A549 (cell line): ENCODE results near the gene RPUSD2. TPM values are rescaled to one million over a fixed set of nuclear protein-coding genes. Genes with fewer than 3 reads are reported as not detected.

Experiments used
- ATAC-seq, 2 experiments: fragments of 200-7000 bp in 1 of 2; fragments of >200 bp in 1 of 2; cut with Nextera tagmentation in 1 of 2; cut with Tn5 transposase in 1 of 2; 3 replicates each; pipeline versions ENCODE4 v1.8.0 to v1.9.1; 2018 to 2020; ENCODE audit warnings: mild to moderate bottlenecking in 1 of 2, moderate library complexity in 1 of 2
- CTCF ChIA-PET: fragments of 300-600 bp; sonication (Branson Sonifier 250); formaldehyde crosslinking; extraction: SDS; loops from one replicate; lab custom pipeline; 2021; ENCODE audit warnings: antibody characterized with exemption, inconsistent platforms; lab: Yijun Ruan, JAX
- POLR2A ChIA-PET: fragments of 350-600 bp; formaldehyde crosslinking; extraction: SDS; loops from one replicate; lab custom pipeline; 2021; ENCODE audit warnings: antibody characterized with exemption, inconsistent platforms; lab: Yijun Ruan, JAX
- DNase-seq, 2 experiments: peaks; one replicate each; pipeline versions ENCODE4 v3.0.0 to v3.0.0-alpha.2; 2011 to 2016; ENCODE audit warnings: low read depth in 1 of 2, low spot score in 1 of 2
- FAIRE-seq: peaks from 2 replicates; lab custom pipeline; 2011; peaks lifted over from hg19 to GRCh38; lab: Jason Lieb, UNC
- H3K27ac ChIP-seq, 2 experiments: fragments of >200 bp; sonication (Bioruptor Twin); formaldehyde crosslinking; 3 replicates each; pipeline ENCODE4 v1.5.1; 2016 to 2017
- H3K4me1 ChIP-seq: fragments of >200 bp; sonication (Bioruptor Twin); formaldehyde crosslinking; 3 replicates; pipeline ENCODE4 v1.6.1; 2016
- H3K4me2 ChIP-seq: fragments of >200 bp; sonication (Bioruptor Twin); formaldehyde crosslinking; 3 replicates; pipeline ENCODE4 v1.6.1; 2016
- H3K4me3 ChIP-seq: fragments of >200 bp; sonication (Bioruptor Twin); formaldehyde crosslinking; 3 replicates; pipeline ENCODE4 v1.5.1; 2016
- H3K9me3 ChIP-seq: fragments of >200 bp; sonication (Bioruptor Twin); formaldehyde crosslinking; 3 replicates; pipeline ENCODE4 v1.6.1; 2016
- CEBPB ChIP-seq, 2 experiments: fragments of >200 bp in 1 of 2; sonication (Bioruptor Twin) in 1 of 2; formaldehyde crosslinking in 1 of 2; IDR thresholded peaks; 2 replicates each; pipeline ENCODE4 v1.6.1; 2012 to 2016
- CTCF ChIP-seq: fragments of >200 bp; sonication (Bioruptor Twin); formaldehyde crosslinking; IDR thresholded peaks from 3 replicates; pipeline ENCODE4 v1.5.1; 2016
- ELK1 ChIP-seq: fragments of 150-350 bp; IDR thresholded peaks from 2 replicates; pipeline ENCODE4 v1.6.1; 2014; ENCODE audit warnings: low read depth, mild to moderate bottlenecking, low read length
- ESRRA ChIP-seq: fragments of 150-350 bp; IDR thresholded peaks from 2 replicates; pipeline ENCODE4 v1.6.1; 2014; ENCODE audit warnings: mild to moderate bottlenecking, low read length, borderline replicate concordance
- FOSB ChIP-seq: fragments of 250-450 bp; sonication (Bioruptor Pico); IDR thresholded peaks from 2 replicates; pipeline ENCODE4 v1.5.0; 2020; ENCODE audit warnings: mild to moderate bottlenecking, moderate library complexity
- FOSL2 ChIP-seq, 2 experiments: fragments of 450-650 bp in 1 of 2; fragments of >200 bp in 1 of 2; sonication (Bioruptor Twin) in 1 of 2; formaldehyde crosslinking; IDR thresholded peaks; 2 replicates each; pipeline versions ENCODE4 v1.5.0 to v1.6.1; 2016 to 2020; ENCODE audit warnings: mild to moderate bottlenecking in 1 of 2, moderate library complexity in 1 of 2
- FOXS1 ChIP-seq: fragments of 250-450 bp; sonication (Bioruptor Pico); IDR thresholded peaks from 2 replicates; pipeline ENCODE4 v1.5.0; 2020; ENCODE audit warnings: mild to moderate bottlenecking, moderate library complexity
- HDAC2 ChIP-seq: fragments of 200-600 bp; sonication (generic); IDR thresholded peaks from 2 replicates; pipeline ENCODE4 v1.6.1; 2016
- HOXA7 ChIP-seq: fragments of 250-450 bp; sonication (Bioruptor Pico); IDR thresholded peaks from 2 replicates; pipeline ENCODE4 v1.5.0; 2020; ENCODE audit warnings: mild to moderate bottlenecking, moderate library complexity
- HOXB13 ChIP-seq: fragments of 250-450 bp; sonication (Bioruptor Pico); IDR thresholded peaks from 2 replicates; pipeline ENCODE4 v1.5.0; 2020; ENCODE audit warnings: low read depth, mild to moderate bottlenecking, moderate library complexity
- KDM1A ChIP-seq: fragments of 200-600 bp; sonication (generic); IDR thresholded peaks from 2 replicates; pipeline ENCODE4 v1.6.1; 2016; ENCODE audit warnings: low read depth, mild to moderate bottlenecking
- KDM5A ChIP-seq: fragments of 200-600 bp; sonication (generic); IDR thresholded peaks from 2 replicates; pipeline ENCODE4 v1.6.1; 2016; ENCODE audit warnings: antibody characterized with exemption, mild to moderate bottlenecking
- MAZ ChIP-seq: fragments of 150-350 bp; IDR thresholded peaks from 2 replicates; pipeline ENCODE4 v1.6.1; 2014; ENCODE audit warnings: antibody characterized with exemption, low read depth, low read length, borderline replicate concordance
- MYC ChIP-seq: IDR thresholded peaks from 2 replicates; pipeline ENCODE4 v1.6.1; 2012; ENCODE audit warnings: mild to moderate bottlenecking, inconsistent platforms, low read length, improper control_type of control experiment, borderline replicate concordance
- RARB ChIP-seq: fragments of 250-450 bp; sonication (Bioruptor Pico); IDR thresholded peaks from 2 replicates; pipeline ENCODE4 v1.8.0; 2021; ENCODE audit warnings: mild to moderate bottlenecking, moderate library complexity
- RCOR1 ChIP-seq: fragments of 150-350 bp; IDR thresholded peaks from 2 replicates; pipeline ENCODE4 v1.6.1; 2014; ENCODE audit warnings: antibody characterized with exemption, low read length, low read depth
- SMC3 ChIP-seq: fragments of >200 bp; sonication (Bioruptor Twin); formaldehyde crosslinking; IDR thresholded peaks from 3 replicates; pipeline ENCODE4 v1.6.1; 2018; ENCODE audit warnings: inconsistent platforms
- SREBF2 ChIP-seq: fragments of 450-650 bp; IDR thresholded peaks from 2 replicates; pipeline ENCODE4 v1.6.1; 2014; ENCODE audit warnings: mild to moderate bottlenecking, moderate library complexity
- TFCP2L1 ChIP-seq: fragments of 250-450 bp; sonication (Bioruptor Pico); IDR thresholded peaks from 2 replicates; pipeline ENCODE4 v1.5.0; 2021; ENCODE audit warnings: mild to moderate bottlenecking
- ZNF302 ChIP-seq: fragments of 250-450 bp; sonication (Bioruptor Pico); IDR thresholded peaks from 2 replicates; pipeline ENCODE4 v1.9.0; 2021; ENCODE audit warnings: inconsistent platforms, mild to moderate bottlenecking, moderate library complexity
- ZSCAN20 ChIP-seq: fragments of 250-450 bp; sonication (Bioruptor Pico); IDR thresholded peaks from 2 replicates; pipeline ENCODE4 v1.8.0; 2022; ENCODE audit warnings: mild to moderate bottlenecking, moderate library complexity
- WGBS: methylation state at CpG from one replicate; pipeline ENCODE4 v1.1.6; 2017; ENCODE audit errors: missing lambda C conversion rate; 5-methylcytosine and 5-hydroxymethylcytosine counted together
- polyA plus RNA-seq, 4 experiments: library from polyadenylated mRNA; depleted of rRNA in 3 of 4; stranded (reverse); fragments of >200 nt; fragmentation: RNase III in 1 of 4; extraction: RNeasy Plus Mini Kit Qiagen cat#74134 plus additional on column Dnase treatment in 1 of 4; gene quantifications; 2 replicates in 3 of 4; 3 replicates in 1 of 4; pipeline ENCODE4 v1.2.3, GENCODE V29; 2011 to 2017
- TF ChIP-seq, protein P1 (sequence below): IDR thresholded peaks from 2 replicates; pipeline ENCODE4 v1.6.1; 2012; ENCODE audit warnings: low read depth, borderline replicate concordance

Gene RPUSD2
- polyA plus RNA-seq, 2 of the 4 experiments (the other 2 are of a cell fraction), result 6.7 to 9.9 TPM

DNA sequence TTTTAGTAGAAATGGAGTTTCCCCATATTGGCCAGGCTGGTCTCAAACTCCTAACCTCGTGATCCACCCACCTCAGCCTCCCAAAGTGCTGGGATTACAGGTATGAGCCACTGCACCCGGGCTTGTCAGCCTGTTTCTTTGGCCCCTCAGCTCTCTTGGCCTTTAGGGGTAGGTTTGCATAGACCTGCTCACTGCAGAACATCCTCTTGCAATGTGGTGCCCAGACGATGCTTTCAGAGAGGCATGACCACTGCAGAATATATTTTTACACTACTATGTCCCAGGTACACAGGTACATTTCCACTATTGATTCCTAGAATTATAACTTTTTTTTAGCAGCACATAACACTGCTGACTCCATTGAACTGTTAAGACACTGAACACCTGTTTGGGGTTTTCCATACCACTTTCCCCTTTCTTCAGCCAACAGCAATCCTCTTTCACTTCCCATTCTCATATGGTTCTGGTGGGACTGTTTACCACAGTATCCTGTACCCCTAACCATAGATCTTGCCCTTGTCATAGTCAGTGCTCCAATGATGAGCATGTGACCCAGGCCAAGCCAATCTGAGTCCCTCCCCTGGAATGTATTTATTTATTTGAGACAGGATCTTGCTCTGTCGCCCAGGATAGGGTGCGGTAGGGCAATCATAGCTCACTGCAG lies 25.3 kb upstream of the RPUSD2 start:
- POLR2A ChIA-PET, result no interaction called here
- CTCF ChIA-PET, result interaction anchor here (0.5 to 0.8 kb wide), 2 partner anchors 31 to 261 kb away, joined by 3 read pairs; no protein-coding TSS in a partner anchor
- no peak for FAIRE-seq
- no peak overlapping the region for H3K4me2 ChIP-seq
- DNase-seq, result no peak
- TF ChIP-seq KDM5A (no peak), ELK1 (no peak), FOSB (CRISPR knock-in tag) (no peak), HDAC2 (no peak), TFCP2L1 (CRISPR knock-in tag) (no peak), MAZ (no peak), ESRRA (no peak), ZSCAN20 (CRISPR knock-in tag) (no peak), RARB (CRISPR knock-in tag) (no peak), KDM1A (no peak), FOSL2 (IDR thresholded peaks at IDR 0.05) (no peak), FOSL2 (CRISPR knock-in tag; IDR thresholded peaks at IDR 0.05) (no peak), MYC (no peak), HOXA7 (CRISPR knock-in tag) (no peak), HOXB13 (CRISPR knock-in tag) (no peak)
- H3K9me3 ChIP-seq, result no peaks in the 10 kb centered on the region
- H3K4me3 ChIP-seq, result no peak overlapping the region
- 62% methylated on average over 5 of the region's 5 CpGs for WGBS
- no peak overlapping the region for H3K27ac ChIP-seq
- ATAC-seq, result no peak
- no peaks in the 10 kb centered on the region for H3K4me1 ChIP-seq

GRCh38 chr15:40545457-40545856 lies 23.6 kb upstream of the RPUSD2 start:
- ChIA-PET POLR2A (no interaction called here), CTCF (interaction anchor here (1.0 kb wide), 1 partner anchor 25 kb away, joined by 3 read pairs; no protein-coding TSS in a partner anchor)
- H3K27ac ChIP-seq, result no peak overlapping the region
- 23% methylated on average over 1 of the region's 1 CpG for WGBS
- DNase-seq (no peak), ATAC-seq (peak in 1 of 2 experiments; percentile 57; a peak in 2 of 6 replicates), FAIRE-seq (no peak)
- H3K4me1 ChIP-seq, result no peaks in the 10 kb centered on the region
- TF ChIP-seq FOSL2 (IDR thresholded peaks at IDR 0.05) (no peak), FOSL2 (CRISPR knock-in tag; IDR thresholded peaks at IDR 0.05) (no peak), CEBPB (IDR thresholded peaks at IDR 0.05) (no peak), FOXS1 (CRISPR knock-in tag) (no peak)
- no peaks in the 10 kb centered on the region for H3K9me3 ChIP-seq
- no peak overlapping the region for H3K4me2 ChIP-seq
- no peak overlapping the region for H3K4me3 ChIP-seq

DNA sequence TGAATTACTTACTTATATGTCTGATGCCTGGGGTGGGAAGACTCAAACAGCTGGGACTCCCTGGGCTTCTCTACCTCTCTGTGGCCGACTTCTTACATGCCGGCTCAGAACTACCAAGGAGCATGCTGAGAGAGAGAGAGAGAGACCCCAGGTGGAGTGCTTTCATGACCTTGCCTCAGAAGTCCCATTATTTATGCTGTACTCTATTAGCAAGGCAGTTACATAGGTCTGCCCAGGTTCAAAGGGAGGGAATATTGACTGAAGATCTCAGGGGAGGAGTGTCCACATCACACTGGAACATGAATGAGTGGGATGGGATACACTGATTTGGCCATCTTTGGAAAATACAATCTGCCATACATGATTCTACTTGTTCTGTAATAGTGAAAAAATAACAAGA lies 20.5 kb upstream of the RPUSD2 start:
- TF ChIP-seq, protein P1, sequence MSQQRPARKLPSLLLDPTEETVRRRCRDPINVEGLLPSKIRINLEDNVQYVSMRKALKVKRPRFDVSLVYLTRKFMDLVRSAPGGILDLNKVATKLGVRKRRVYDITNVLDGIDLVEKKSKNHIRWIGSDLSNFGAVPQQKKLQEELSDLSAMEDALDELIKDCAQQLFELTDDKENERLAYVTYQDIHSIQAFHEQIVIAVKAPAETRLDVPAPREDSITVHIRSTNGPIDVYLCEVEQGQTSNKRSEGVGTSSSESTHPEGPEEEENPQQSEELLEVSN, result no peak
- TF ChIP-seq ZSCAN20 (CRISPR knock-in tag) (no peak), MYC (no peak), SREBF2 (no peak), ZNF302 (CRISPR knock-in tag) (no peak), KDM1A (no peak), RCOR1 (no peak), CTCF (no peak), SMC3 (no peak), ELK1 (no peak)
- TF ChIP-seq, all 56 proteins: peak for 0
- ChIA-PET POLR2A (no interaction called here), CTCF (interaction anchor here (0.6 to 0.7 kb wide), 2 partner anchors 12 to 41 kb away, joined by 3 read pairs; no protein-coding TSS in a partner anchor)
- no peak overlapping the region for H3K4me2 ChIP-seq
- 88% methylated on average over 2 of the region's 2 CpGs for WGBS
- H3K9me3 ChIP-seq, result no peaks in the 10 kb centered on the region
- FAIRE-seq (no peak), DNase-seq (no peak), ATAC-seq (no peak)
- H3K27ac ChIP-seq, result no peak overlapping the region
- no peak overlapping the region for H3K4me3 ChIP-seq
- no peaks in the 10 kb centered on the region for H3K4me1 ChIP-seq
